ENCODE results near the gene CACNA2D2.

Gene CACNA2D2

DNA sequence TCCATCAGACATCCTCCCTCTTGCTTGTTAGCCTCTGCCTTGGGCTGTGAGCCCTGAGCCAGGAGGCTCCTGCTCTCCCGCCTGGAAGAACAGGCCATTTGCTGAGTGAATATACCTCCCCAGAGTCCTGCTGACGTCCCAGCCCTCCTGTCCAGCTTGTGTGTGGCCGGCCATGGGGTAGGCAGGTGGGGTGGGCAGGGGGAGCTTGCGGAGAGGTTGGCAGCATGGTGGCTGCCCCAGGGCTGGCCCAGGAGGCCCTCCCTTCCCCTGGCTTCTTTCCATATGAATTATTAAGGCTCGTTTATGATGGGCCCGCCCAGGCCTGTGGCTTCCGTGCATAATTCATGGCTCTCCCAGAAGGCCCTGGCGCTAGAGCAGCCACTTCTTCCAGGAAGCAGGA lies 18.7 kb downstream of the CACNA2D2 start:
- no peak for DNase-seq (ENCODE audit: low read depth in 1 of 2, low spot score in 1 of 2)
- no peak overlapping the region for H3K4me3 ChIP-seq (replicated peaks; ENCODE audit: insufficient read depth, low read length)
- no peak overlapping the region for H3K27ac ChIP-seq (replicated peaks)
- TF ChIP-seq, protein P1, sequence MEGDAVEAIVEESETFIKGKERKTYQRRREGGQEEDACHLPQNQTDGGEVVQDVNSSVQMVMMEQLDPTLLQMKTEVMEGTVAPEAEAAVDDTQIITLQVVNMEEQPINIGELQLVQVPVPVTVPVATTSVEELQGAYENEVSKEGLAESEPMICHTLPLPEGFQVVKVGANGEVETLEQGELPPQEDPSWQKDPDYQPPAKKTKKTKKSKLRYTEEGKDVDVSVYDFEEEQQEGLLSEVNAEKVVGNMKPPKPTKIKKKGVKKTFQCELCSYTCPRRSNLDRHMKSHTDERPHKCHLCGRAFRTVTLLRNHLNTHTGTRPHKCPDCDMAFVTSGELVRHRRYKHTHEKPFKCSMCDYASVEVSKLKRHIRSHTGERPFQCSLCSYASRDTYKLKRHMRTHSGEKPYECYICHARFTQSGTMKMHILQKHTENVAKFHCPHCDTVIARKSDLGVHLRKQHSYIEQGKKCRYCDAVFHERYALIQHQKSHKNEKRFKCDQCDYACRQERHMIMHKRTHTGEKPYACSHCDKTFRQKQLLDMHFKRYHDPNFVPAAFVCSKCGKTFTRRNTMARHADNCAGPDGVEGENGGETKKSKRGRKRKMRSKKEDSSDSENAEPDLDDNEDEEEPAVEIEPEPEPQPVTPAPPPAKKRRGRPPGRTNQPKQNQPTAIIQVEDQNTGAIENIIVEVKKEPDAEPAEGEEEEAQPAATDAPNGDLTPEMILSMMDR (IDR thresholded peaks at IDR 0.05; ENCODE audit: insufficient read depth, low read length) = no peak
- TF ChIP-seq POLR2AphosphoS5 (IDR thresholded peaks at IDR 0.05; ENCODE audit: low read depth) (no peak), SPI1 (IDR thresholded peaks at IDR 0.05; ENCODE audit: borderline replicate concordance, low read depth) (no peak), GABPA (IDR thresholded peaks at IDR 0.05; ENCODE audit: low read depth) (no peak)
- TF ChIP-seq, protein P2, sequence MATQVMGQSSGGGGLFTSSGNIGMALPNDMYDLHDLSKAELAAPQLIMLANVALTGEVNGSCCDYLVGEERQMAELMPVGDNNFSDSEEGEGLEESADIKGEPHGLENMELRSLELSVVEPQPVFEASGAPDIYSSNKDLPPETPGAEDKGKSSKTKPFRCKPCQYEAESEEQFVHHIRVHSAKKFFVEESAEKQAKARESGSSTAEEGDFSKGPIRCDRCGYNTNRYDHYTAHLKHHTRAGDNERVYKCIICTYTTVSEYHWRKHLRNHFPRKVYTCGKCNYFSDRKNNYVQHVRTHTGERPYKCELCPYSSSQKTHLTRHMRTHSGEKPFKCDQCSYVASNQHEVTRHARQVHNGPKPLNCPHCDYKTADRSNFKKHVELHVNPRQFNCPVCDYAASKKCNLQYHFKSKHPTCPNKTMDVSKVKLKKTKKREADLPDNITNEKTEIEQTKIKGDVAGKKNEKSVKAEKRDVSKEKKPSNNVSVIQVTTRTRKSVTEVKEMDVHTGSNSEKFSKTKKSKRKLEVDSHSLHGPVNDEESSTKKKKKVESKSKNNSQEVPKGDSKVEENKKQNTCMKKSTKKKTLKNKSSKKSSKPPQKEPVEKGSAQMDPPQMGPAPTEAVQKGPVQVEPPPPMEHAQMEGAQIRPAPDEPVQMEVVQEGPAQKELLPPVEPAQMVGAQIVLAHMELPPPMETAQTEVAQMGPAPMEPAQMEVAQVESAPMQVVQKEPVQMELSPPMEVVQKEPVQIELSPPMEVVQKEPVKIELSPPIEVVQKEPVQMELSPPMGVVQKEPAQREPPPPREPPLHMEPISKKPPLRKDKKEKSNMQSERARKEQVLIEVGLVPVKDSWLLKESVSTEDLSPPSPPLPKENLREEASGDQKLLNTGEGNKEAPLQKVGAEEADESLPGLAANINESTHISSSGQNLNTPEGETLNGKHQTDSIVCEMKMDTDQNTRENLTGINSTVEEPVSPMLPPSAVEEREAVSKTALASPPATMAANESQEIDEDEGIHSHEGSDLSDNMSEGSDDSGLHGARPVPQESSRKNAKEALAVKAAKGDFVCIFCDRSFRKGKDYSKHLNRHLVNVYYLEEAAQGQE (IDR thresholded peaks at IDR 0.05; ENCODE audit: insufficient replicate concordance, low read depth) = no peak
- no peaks in the 10 kb centered on the region for H3K27me3 ChIP-seq (ENCODE audit: insufficient read depth, poor library complexity, severe bottlenecking)

DNA sequence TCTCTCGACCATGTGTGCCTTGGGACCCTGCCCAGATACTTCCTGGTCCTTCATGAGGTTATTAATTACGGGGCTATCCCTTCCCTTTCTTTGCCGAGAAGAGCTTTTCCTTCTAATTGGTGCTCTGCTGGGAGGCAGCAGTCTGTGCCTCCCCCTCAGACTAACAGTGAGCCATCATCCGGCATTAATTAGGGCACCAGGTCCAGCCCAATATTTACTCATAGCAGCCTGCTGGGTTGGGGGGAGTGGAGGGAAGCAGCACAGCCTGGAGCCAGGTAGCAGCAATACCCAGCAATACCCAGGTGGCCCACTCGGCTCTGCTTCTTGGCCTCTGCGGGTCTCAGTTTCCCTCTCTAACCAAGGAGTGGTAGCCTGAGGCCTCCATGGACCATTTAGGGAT lies 20.1 kb downstream of the CACNA2D2 start:
- no peaks in the 10 kb centered on the region for H3K27me3 ChIP-seq (ENCODE audit: insufficient read depth, poor library complexity, severe bottlenecking)
- TF ChIP-seq GABPA (IDR thresholded peaks at IDR 0.05; ENCODE audit: low read depth) = no peak
- TF ChIP-seq, protein P2 (IDR thresholded peaks at IDR 0.05; ENCODE audit: insufficient replicate concordance, low read depth) = no peak
- TF ChIP-seq, protein P1 (IDR thresholded peaks at IDR 0.05; ENCODE audit: insufficient read depth, low read length) = no peak
- no peak for TF ChIP-seq POLR2AphosphoS5 (IDR thresholded peaks at IDR 0.05; ENCODE audit: low read depth)
- TF ChIP-seq SPI1 (IDR thresholded peaks at IDR 0.05; ENCODE audit: borderline replicate concordance, low read depth) = no peak
- H3K27ac ChIP-seq (replicated peaks) = no peak overlapping the region
- no peak overlapping the region for H3K4me3 ChIP-seq (replicated peaks; ENCODE audit: insufficient read depth, low read length)
- no peak for DNase-seq (ENCODE audit: low read depth in 1 of 2, low spot score in 1 of 2)

DNA sequence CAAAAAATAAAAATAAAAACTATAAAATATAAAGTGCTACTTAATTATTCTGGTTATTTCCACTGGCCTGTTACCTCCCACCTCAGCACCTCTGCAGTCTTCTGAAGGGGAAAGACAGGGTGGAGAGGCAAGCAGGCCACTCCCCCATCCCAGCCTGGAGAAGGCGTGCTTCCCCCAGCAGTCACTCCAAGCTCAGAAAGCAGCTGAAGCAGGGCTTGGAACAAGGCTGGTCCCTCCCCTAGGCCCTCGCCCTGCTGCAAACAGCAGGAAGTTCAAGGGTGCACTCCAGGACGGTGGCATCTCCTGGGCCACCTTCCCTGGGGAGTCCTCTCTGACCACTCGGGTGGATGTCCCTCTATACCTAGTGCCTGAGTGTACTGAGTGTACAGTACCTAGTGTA lies 21.4 kb downstream of the CACNA2D2 start:
- Histone ChIP-seq H3K4me3 (replicated peaks; ENCODE audit: insufficient read depth, low read length) (no peak overlapping the region), H3K27ac (replicated peaks) (no peak overlapping the region), H3K27me3 (ENCODE audit: insufficient read depth, poor library complexity, severe bottlenecking) (no peaks in the 10 kb centered on the region)
- TF ChIP-seq GABPA (IDR thresholded peaks at IDR 0.05; ENCODE audit: low read depth) (no peak), POLR2AphosphoS5 (IDR thresholded peaks at IDR 0.05; ENCODE audit: low read depth) (no peak), SPI1 (IDR thresholded peaks at IDR 0.05; ENCODE audit: borderline replicate concordance, low read depth) (no peak)
- TF ChIP-seq, protein P2 (IDR thresholded peaks at IDR 0.05; ENCODE audit: insufficient replicate concordance, low read depth) = no peak
- TF ChIP-seq, protein P1 (IDR thresholded peaks at IDR 0.05; ENCODE audit: insufficient read depth, low read length) = no peak
- no peak for DNase-seq (ENCODE audit: low read depth in 1 of 2, low spot score in 1 of 2)
